ENCODE data around the gene TMEM11.

DNA sequence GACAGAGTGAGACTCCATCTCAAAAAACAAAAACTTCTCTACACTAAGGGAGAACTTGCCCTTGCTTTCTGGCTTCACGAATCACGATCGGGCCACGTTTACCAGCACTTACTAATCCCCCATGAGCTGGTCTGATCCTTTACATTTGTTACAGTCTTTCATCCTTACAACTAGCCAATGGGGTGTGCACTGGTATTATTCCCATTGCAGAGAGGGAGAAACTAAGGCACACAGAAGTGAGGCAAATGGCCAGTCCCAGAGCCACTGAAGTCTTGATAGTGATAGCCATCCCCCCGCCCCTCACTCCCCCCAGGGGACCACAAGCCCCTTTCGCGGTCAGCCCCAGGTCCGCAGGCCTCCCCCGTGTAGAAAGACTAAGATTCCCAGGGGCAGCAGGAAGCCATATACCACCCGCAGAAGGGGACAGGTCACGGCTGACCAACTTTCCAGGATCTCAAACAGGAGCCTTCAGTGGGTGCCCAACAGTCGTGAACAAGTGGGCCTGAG lies 38.4 kb upstream of the TMEM11 start:
- TF ChIP-seq, protein P1, sequence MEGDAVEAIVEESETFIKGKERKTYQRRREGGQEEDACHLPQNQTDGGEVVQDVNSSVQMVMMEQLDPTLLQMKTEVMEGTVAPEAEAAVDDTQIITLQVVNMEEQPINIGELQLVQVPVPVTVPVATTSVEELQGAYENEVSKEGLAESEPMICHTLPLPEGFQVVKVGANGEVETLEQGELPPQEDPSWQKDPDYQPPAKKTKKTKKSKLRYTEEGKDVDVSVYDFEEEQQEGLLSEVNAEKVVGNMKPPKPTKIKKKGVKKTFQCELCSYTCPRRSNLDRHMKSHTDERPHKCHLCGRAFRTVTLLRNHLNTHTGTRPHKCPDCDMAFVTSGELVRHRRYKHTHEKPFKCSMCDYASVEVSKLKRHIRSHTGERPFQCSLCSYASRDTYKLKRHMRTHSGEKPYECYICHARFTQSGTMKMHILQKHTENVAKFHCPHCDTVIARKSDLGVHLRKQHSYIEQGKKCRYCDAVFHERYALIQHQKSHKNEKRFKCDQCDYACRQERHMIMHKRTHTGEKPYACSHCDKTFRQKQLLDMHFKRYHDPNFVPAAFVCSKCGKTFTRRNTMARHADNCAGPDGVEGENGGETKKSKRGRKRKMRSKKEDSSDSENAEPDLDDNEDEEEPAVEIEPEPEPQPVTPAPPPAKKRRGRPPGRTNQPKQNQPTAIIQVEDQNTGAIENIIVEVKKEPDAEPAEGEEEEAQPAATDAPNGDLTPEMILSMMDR (conservative IDR thresholded peaks at IDR 0.05 in 1 of 2, IDR thresholded peaks at IDR 0.05 in 1 of 2; ENCODE audit: extremely low read depth in 1 of 2, insufficient read depth in 1 of 2, low read depth in 1 of 2, low read length in 2 of 2): no peak
- no peak for TF ChIP-seq EZH2 (IDR thresholded peaks at IDR 0.05; ENCODE audit: borderline replicate concordance, low read length)
